GM12872 (cell line): ENCODE measurements around the gene FAM117B.

Experiments used
- CTCF ChIP-seq: IDR thresholded peaks from 3 replicates; pipeline ENCODE4 v1.5.1; 2011; ENCODE audit warnings: low read depth, mild to moderate bottlenecking, low read length, moderate library complexity; ENCODE audit not compliant: insufficient read depth

The FAM117B gene

GRCh38 chr2:202605174-202605573 lies 29.6 kb upstream of the FAM117B start:
- no peak for TF ChIP-seq CTCF

- no peak for TF ChIP-seq CTCF
Measured at GRCh38 chr2:202608142-202608852, 26.5 kb upstream of the FAM117B start.

DNA sequence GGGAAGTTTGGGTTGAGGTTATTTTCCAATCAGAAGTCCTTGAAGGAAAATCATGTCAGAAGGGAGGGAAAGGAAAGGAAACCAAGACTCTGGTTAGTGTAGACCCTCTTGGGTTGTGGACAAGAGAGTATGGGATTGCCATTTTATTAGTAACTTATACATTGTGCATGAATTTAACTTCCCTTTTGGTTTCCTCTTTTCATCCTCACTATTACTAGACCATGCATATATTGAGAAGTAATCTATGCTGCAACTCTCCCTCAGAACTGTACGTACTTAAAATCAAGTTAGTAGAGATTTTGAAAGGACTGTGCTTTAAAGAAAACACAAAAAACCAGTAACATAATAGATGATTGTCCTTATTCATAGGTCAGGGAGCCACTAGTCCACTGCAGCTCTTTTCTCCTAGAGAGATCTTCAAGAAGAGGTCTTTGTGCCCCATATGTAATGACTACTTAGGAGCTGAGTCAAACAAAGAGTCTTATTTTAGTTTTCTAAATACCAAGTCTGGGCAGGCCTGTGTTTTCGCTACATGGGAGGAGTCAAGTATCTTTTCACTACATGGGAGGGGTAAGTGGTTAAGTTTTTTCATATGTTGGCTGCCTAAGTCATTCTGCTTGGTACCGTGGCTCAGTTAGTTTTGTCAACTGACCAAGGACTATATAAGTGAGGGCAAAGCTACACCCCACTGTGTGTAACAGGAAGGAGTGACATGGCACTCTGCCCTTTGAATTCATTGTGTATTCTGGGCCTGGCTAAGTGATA lies 25.2 kb upstream of the FAM117B start:
- TF ChIP-seq CTCF, result no peak

GRCh38 chr2:202610380-202610779 lies 24.4 kb upstream of the FAM117B start:
- TF ChIP-seq CTCF, result no peak

- no peak for TF ChIP-seq CTCF
Measured at GRCh38 chr2:202612145-202612544, 22.6 kb upstream of the FAM117B start.

DNA sequence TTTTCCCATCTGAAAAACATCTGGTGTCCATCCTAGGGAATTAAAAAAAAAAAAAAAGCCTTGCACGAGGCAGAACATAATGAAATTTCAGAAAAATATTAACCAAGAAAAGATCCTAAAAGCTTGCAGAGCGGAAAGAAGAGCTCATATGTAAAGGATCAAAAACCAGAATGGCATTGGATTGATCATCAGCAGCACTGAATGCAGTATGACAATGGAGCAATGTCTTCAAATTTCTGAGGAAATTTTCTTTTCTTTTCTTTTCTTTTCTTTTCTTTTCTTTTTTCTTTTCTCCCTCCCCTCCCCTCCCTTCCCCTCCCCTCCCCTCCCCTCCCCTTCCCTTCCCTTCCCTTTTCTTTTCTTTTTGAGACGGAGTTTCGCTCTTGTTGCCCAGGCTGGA lies 21.3 kb upstream of the FAM117B start:
- TF ChIP-seq CTCF, result no peak

DNA sequence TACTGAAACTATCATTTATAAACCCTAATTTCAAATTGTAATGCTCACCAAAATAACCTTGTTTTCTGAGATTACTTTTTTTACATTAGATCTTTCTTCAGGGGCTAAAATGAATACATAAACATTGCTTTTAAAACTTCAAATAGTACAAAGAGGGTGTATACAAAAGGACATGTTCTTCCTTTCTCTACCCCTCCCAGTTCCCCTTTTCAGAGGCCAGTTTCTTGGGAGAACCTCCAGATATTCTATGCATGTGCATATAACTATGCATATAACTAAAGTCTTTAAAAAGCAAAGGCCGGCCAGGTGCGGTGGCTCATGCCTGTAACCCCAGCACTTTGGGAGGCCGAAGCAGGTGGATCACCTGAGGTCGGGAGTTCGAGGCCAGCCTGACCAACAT lies 10.6 kb upstream of the FAM117B start:
- no peak for TF ChIP-seq CTCF
